Measurements from ENCODE around the gene SNX8. TPM values are rescaled to one million over a fixed set of nuclear protein-coding genes. Genes with fewer than 3 reads are reported as not detected.

SNX8 gene
- total and polyA plus RNA-seq, 8 donors, result 7.1 to 16.1 (median 11.7) TPM

GRCh38 chr7:2256306-2257045, 57.8 kb downstream of the SNX8 start:
- ATAC-seq, result no peak

GRCh38 chr7:2255145-2256139, 58.8 kb downstream of the SNX8 start:
- Histone ChIP-seq H3K9me3 (no peaks in the 10 kb centered on the region), H3K4me3 (no peak overlapping the region), H3K4me1 (no peaks in the 10 kb centered on the region), H3K36me3 (no peaks in the 10 kb centered on the region), H3K27me3 (no peaks in the 10 kb centered on the region), H3K27ac (no peak overlapping the region)
- no peak for TF ChIP-seq CTCF (IDR thresholded peaks at IDR 0.05)
- ATAC-seq (no peak), FAIRE-seq (no peak), DNase-seq (no peak)
- intact Hi-C loops (cut with DNase I), result loop anchor here in 1 of 3 donors (10.0 kb wide), 1 partner anchor 89 kb away; no protein-coding TSS in a partner anchor
- 90 to 91% methylated on average over 33 of the region's 33 CpGs for WGBS, 2 donors

More at GRCh38 chr7:2256306-2257045, 57.8 kb downstream of the SNX8 start:
- H3K27me3 ChIP-seq, result no peaks in the 10 kb centered on the region
- DNase-seq, result no peak
- no peaks in the 10 kb centered on the region for H3K9me3 ChIP-seq
- FAIRE-seq, result no peak
- H3K4me1 ChIP-seq, result no peaks in the 10 kb centered on the region
- no peak for TF ChIP-seq CTCF (IDR thresholded peaks at IDR 0.05)
- H3K27ac ChIP-seq, result no peak overlapping the region
- H3K36me3 ChIP-seq, result no peaks in the 10 kb centered on the region
- H3K4me3 ChIP-seq, result no peak overlapping the region
- intact Hi-C loops (cut with DNase I), result loop anchor here in 1 of 3 donors (10.0 kb wide), 1 partner anchor 88 kb away; no protein-coding TSS in a partner anchor
- WGBS, 2 donors, result 93% methylated on average over 42 to 44 of the region's 44 CpGs

- no peaks in the 10 kb centered on the region for H3K27me3 ChIP-seq
- no peak for FAIRE-seq
- no peaks in the 10 kb centered on the region for H3K36me3 ChIP-seq
- no peak overlapping the region for H3K27ac ChIP-seq
- H3K4me1 ChIP-seq, result no peaks in the 10 kb centered on the region
- no peak for ATAC-seq
- no peak overlapping the region for H3K4me3 ChIP-seq
- DNase-seq, result no peak
- intact Hi-C loops (cut with DNase I), result loop anchor here in 1 of 3 donors (10.0 kb wide), 1 partner anchor 90 kb away; no protein-coding TSS in a partner anchor
- no peak for TF ChIP-seq CTCF (IDR thresholded peaks at IDR 0.05)
- 92 to 94% methylated on average over 31 of the region's 31 CpGs for WGBS, 2 donors
- no peaks in the 10 kb centered on the region for H3K9me3 ChIP-seq
Observed at GRCh38 chr7:2254429-2255144, 59.7 kb downstream of the SNX8 start.

GRCh38 chr7:2253525-2254244, 60.6 kb downstream of the SNX8 start:
- DNase-seq, result no peak
- no peak for FAIRE-seq
- Histone ChIP-seq H3K4me3 (no peak overlapping the region), H3K9me3 (no peaks in the 10 kb centered on the region), H3K27me3 (no peaks in the 10 kb centered on the region), H3K27ac (no peak overlapping the region), H3K36me3 (no peaks in the 10 kb centered on the region), H3K4me1 (no peaks in the 10 kb centered on the region)
- 93 to 94% methylated on average over 32 of the region's 32 CpGs for WGBS, 2 donors
- intact Hi-C loops (cut with DNase I), result loop anchor here in 1 of 3 donors (10.0 kb wide), 1 partner anchor 91 kb away; no protein-coding TSS in a partner anchor
- TF ChIP-seq CTCF (IDR thresholded peaks at IDR 0.05), result no peak
- ATAC-seq, result no peak
